K562 (cell line): ENCODE data around the gene MPND. TPM values are rescaled to one million over a fixed set of nuclear protein-coding genes. Genes with fewer than 3 reads are reported as not detected.

ENCODE experiments used
- CREM ChIP-seq: IDR thresholded peaks from 2 replicates; pipeline ENCODE4 v1.6.1; 2014; ENCODE audit warnings: antibody characterized with exemption, low read depth
- CTCF ChIP-seq, 3 experiments: IDR thresholded peaks in 2 of 3; conservative IDR thresholded peaks in 1 of 3; 2 replicates each; pipeline ENCODE4 v1.5.1; 2011 to 2012; ENCODE audit warnings: low read length in 3 of 3, mild to moderate bottlenecking in 3 of 3, control low read depth in 2 of 3, improper control_type of control experiment in 1 of 3, inconsistent platforms in 1 of 3, low read depth in 1 of 3, mixed read lengths in 1 of 3, moderate library complexity in 1 of 3; ENCODE audit not compliant: insufficient read depth in 2 of 3
- HMGN3 ChIP-seq: IDR thresholded peaks from 2 replicates; pipeline ENCODE4 v1.6.1; 2011; ENCODE audit warnings: borderline replicate concordance, low read depth, mild to moderate bottlenecking, mixed read lengths, low read length; ENCODE audit not compliant: insufficient read length; ENCODE audit errors: extremely low read depth
- NR0B1 ChIP-seq: fragments of 450-650 bp; IDR thresholded peaks from one replicate; pipeline ENCODE4 v1.6.1; 2018; ENCODE audit warnings: mild to moderate bottlenecking, moderate library complexity; ENCODE audit not compliant: partially characterized antibody
- RBFOX2 ChIP-seq: fragments of 200-400 bp; formaldehyde crosslinking; IDR thresholded peaks from 2 replicates; pipeline ENCODE4 v1.6.1; 2017; ENCODE audit warnings: low read depth, mild to moderate bottlenecking, low read length, moderate library complexity
- SMC3 ChIP-seq: conservative IDR thresholded peaks from 2 replicates; pipeline ENCODE4 v1.6.1; 2011; ENCODE audit warnings: low read depth, low read length, improper control_type of control experiment; ENCODE audit not compliant: insufficient read depth
- VEZF1 ChIP-seq: fragments of 200-800 bp; sonication (Bioruptor generic); IDR thresholded peaks from 2 replicates; pipeline ENCODE4 v1.6.1; 2017; ENCODE audit warnings: missing genetic modification characterization, missing compliant biosample characterization
- ZBTB33 ChIP-seq: sonication (generic); formaldehyde crosslinking; IDR thresholded peaks from 2 replicates; pipeline ENCODE4 v1.8.1; 2023; ENCODE audit warnings: mild to moderate bottlenecking, missing genetic modification reagents
- ZNF318 ChIP-seq, 2 experiments: fragments of 450-650 bp; IDR thresholded peaks; 2 replicates each; pipeline ENCODE4 v1.6.1; 2016; ENCODE audit warnings: mild to moderate bottlenecking in 2 of 2, borderline replicate concordance in 1 of 2, low read depth in 1 of 2, moderate library complexity in 1 of 2
- ZNF696 ChIP-seq: fragments of 250-450 bp; sonication (Bioruptor Pico); conservative IDR thresholded peaks from 2 replicates; pipeline ENCODE4 v1.4.0; 2020; ENCODE audit warnings: mild to moderate bottlenecking, moderate library complexity
- polyA plus RNA-seq, 8 experiments: library from polyadenylated mRNA; depleted of rRNA in 4 of 8; stranded (reverse) in 5 of 8; unstranded in 3 of 8; fragments of >200 nt; fragmentation: Nextera tagmentation in 2 of 8; fragmentation: Illumina TruSeq in 1 of 8; extraction: Ambion mirVana in 2 of 8; extraction: Trizol in 1 of 8; gene quantifications; 2 replicates each; pipeline versions ENCODE4 v1.2.1 to v1.2.3, GENCODE V29; 2011 to 2014; ENCODE audit warnings: inconsistent platforms in 1 of 8, missing spikeins in 1 of 8
- total RNA-seq, 7 experiments: library from RNA; depleted of rRNA in 6 of 7; stranded (reverse); fragments of >200 nt in 6 of 7; fragmentation: Illumina TruSeq in 2 of 7; extraction: Trizol in 2 of 7; gene quantifications; 2 replicates each; pipeline versions ENCODE4 v1.2.1 to v1.2.3, GENCODE V29; 2011 to 2021; ENCODE audit warnings: low replicate concordance in 1 of 7

The MPND gene
- total and polyA plus RNA-seq, 9 of the 15 experiments (the other 6 are each of a cell fraction or from before 2014, with no cell fraction given), result 0.25 to 14.0 (median 3.9) TPM

GRCh38 chr19:4369888-4370260 lies 26.5 kb downstream of the MPND start (continued):
- TF ChIP-seq RBFOX2, result peak; percentile 30; the same call in 1 of the 2 replicates
- no peak for TF ChIP-seq NR0B1
- peak; percentile 32 for TF ChIP-seq HMGN3
- TF ChIP-seq ZBTB33 (CRISPR knock-in tag), result peak; percentile 97
- TF ChIP-seq CREM, result no peak
- no peak for TF ChIP-seq ZNF318 (IDR thresholded peaks at IDR 0.05; ENCODE audit: borderline replicate concordance in 1 of 2, low read depth in 1 of 2)
- no peak for TF ChIP-seq VEZF1
- TF ChIP-seq CTCF (IDR thresholded peaks at IDR 0.05 in 2 of 3, conservative IDR thresholded peaks at IDR 0.05 in 1 of 3; ENCODE audit: insufficient read depth in 2 of 3, low read depth in 1 of 3, low read length in 3 of 3), result peak; percentile 34 to 50 (median 48); a peak in 5 of 6 replicates
- TF ChIP-seq SMC3, result peak; percentile 19; the same call in 1 of the 2 replicates
- no peak for TF ChIP-seq ZNF696 (CRISPR knock-in tag)
